RWPE2 (cell line): ENCODE data around the gene TEX264.

ENCODE experiments used
- ATAC-seq: fragments of 200-7000 bp; cut with Tn5 transposase; 3 replicates; pipeline ENCODE4 v1.9.1; 2021; ENCODE audit warnings: low read depth
- DNase-seq: peaks from one replicate; pipeline ENCODE4 v3.0.0-alpha.2; 2020; ENCODE audit warnings: low spot score
- H3K27ac ChIP-seq: fragments of 450-650 bp; 2 replicates; pipeline ENCODE4 v1.5.1; 2017; ENCODE audit warnings: mild to moderate bottlenecking; ENCODE audit not compliant: poor library complexity, severe bottlenecking
- H3K27me3 ChIP-seq: fragments of 250-450 bp; sonication (Bioruptor Pico); 2 replicates; pipeline ENCODE4 v1.5.1; 2021; ENCODE audit warnings: mild to moderate bottlenecking, moderate library complexity; ENCODE audit not compliant: insufficient read depth, poor library complexity, severe bottlenecking
- H3K36me3 ChIP-seq: fragments of 250-450 bp; sonication (Bioruptor Pico); 2 replicates; pipeline ENCODE4 v1.5.1; 2020; ENCODE audit warnings: low read depth, mild to moderate bottlenecking, moderate library complexity
- H3K4me1 ChIP-seq: fragments of 250-450 bp; sonication (Bioruptor Pico); 2 replicates; pipeline ENCODE4 v1.5.1; 2021; ENCODE audit warnings: mild to moderate bottlenecking, moderate library complexity; ENCODE audit not compliant: insufficient read depth, poor library complexity, severe bottlenecking
- H3K4me3 ChIP-seq: fragments of 250-450 bp; sonication (Bioruptor Pico); 2 replicates; pipeline ENCODE4 v1.5.1; 2021; ENCODE audit warnings: mild to moderate bottlenecking, moderate library complexity; ENCODE audit not compliant: severe bottlenecking
- H3K9me3 ChIP-seq: fragments of 250-450 bp; sonication (Bioruptor Pico); 2 replicates; pipeline ENCODE4 v1.5.1; 2021; ENCODE audit warnings: mild to moderate bottlenecking, moderate library complexity; ENCODE audit not compliant: severe bottlenecking
- CTCF ChIP-seq: fragments of 450-650 bp; IDR thresholded peaks from one replicate; pipeline ENCODE4 v1.5.1; 2017; ENCODE audit warnings: mild to moderate bottlenecking, moderate library complexity; ENCODE audit not compliant: poor library complexity, severe bottlenecking

TEX264 gene

GRCh38 chr3:51682079-51682478, 11.0 kb downstream of the TEX264 start:
- no peaks in the 10 kb centered on the region for H3K27me3 ChIP-seq
- peak; percentile 77 for ATAC-seq
- H3K27ac ChIP-seq = peak overlapping the region; percentile 78
- H3K9me3 ChIP-seq = no peaks in the 10 kb centered on the region
- TF ChIP-seq CTCF = peak; percentile 85
- H3K4me1 ChIP-seq = peaks cover 15% of the 10 kb centered on the region
- DNase-seq = no peak
- H3K36me3 ChIP-seq = peaks cover 46% of the 10 kb centered on the region
- no peak overlapping the region for H3K4me3 ChIP-seq

GRCh38 chr3:51682526-51682925, 11.5 kb downstream of the TEX264 start:
- no peaks in the 10 kb centered on the region for H3K9me3 ChIP-seq
- no peak for TF ChIP-seq CTCF
- no peak overlapping the region for H3K4me3 ChIP-seq
- DNase-seq = no peak
- ATAC-seq = no peak
- H3K4me1 ChIP-seq = peaks cover 15% of the 10 kb centered on the region
- H3K27ac ChIP-seq = no peak overlapping the region
- peaks cover 42% of the 10 kb centered on the region for H3K36me3 ChIP-seq
- no peaks in the 10 kb centered on the region for H3K27me3 ChIP-seq

- no peak for DNase-seq
- no peaks in the 10 kb centered on the region for H3K9me3 ChIP-seq
- no peaks in the 10 kb centered on the region for H3K27me3 ChIP-seq
- no peak for ATAC-seq
- H3K4me3 ChIP-seq = no peak overlapping the region
- TF ChIP-seq CTCF = no peak
- peaks cover 48% of the 10 kb centered on the region for H3K36me3 ChIP-seq
- peaks cover 15% of the 10 kb centered on the region for H3K4me1 ChIP-seq
- no peak overlapping the region for H3K27ac ChIP-seq
Observed at GRCh38 chr3:51683566-51683965, 12.5 kb downstream of the TEX264 start.

- no peaks in the 10 kb centered on the region for H3K9me3 ChIP-seq
- DNase-seq (no peak), ATAC-seq (no peak)
- H3K4me1 ChIP-seq = peaks cover 15% of the 10 kb centered on the region
- no peak overlapping the region for H3K27ac ChIP-seq
- H3K36me3 ChIP-seq = peaks cover 49% of the 10 kb centered on the region
- H3K27me3 ChIP-seq = no peaks in the 10 kb centered on the region
- TF ChIP-seq CTCF = no peak
- H3K4me3 ChIP-seq = no peak overlapping the region
Observed at GRCh38 chr3:51684971-51685751, 14.1 kb downstream of the TEX264 start.

GRCh38 chr3:51686056-51686455, 15.0 kb downstream of the TEX264 start:
- peaks cover 49% of the 10 kb centered on the region for H3K36me3 ChIP-seq
- no peak overlapping the region for H3K27ac ChIP-seq
- ATAC-seq = no peak
- H3K4me3 ChIP-seq = no peak overlapping the region
- H3K4me1 ChIP-seq = peaks cover 10% of the 10 kb centered on the region
- no peak for DNase-seq
- H3K9me3 ChIP-seq = no peaks in the 10 kb centered on the region
- TF ChIP-seq CTCF = no peak
- H3K27me3 ChIP-seq = no peaks in the 10 kb centered on the region
